Measurements from ENCODE around the gene IDUA.

DNA sequence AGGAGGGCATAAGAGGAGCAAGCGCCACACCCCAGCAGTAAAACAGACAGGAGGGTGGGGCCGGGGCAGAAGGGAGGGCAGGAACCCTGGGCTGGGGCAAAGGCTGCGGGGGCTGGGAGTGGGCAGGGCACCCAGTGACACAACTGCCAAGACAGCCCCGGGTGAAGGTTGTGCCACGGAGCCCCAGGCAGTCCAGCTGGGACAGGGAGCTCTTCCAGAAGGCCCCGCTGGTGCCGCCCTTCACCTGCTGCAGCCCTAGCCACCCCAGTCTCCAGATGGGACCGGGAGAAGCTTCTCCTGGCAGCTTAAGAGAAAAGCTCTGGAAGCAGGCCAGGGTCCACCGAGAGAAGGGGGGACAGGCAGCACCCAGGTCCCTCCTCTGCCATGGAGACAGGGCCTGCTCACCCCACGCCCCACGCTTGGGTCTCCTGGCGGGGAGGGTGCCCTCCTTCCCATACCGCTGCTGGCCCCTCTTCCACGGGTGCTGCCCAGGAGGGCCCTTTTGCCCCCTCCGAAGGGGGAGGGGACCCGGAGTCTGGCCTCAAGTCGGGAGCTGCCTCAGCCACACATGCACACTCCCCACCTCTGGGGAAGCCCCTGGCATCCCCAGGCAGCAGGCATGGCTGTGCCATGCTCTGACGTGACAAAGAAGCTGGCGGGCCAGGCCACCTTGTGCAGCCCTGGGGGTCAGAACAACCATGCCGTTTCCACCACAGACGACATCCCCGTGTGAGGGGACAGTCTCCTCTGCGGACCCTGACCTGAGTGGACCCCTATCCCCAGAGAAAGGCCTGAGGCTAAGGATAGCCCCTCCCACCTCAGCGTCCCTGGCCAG, 15.0 kb upstream of the IDUA start:
- no peak for TF ChIP-seq YY1 (IDR thresholded peaks at IDR 0.05; ENCODE audit: low read depth)
- no peak for TF ChIP-seq EP300 (IDR thresholded peaks at IDR 0.05; ENCODE audit: borderline replicate concordance)
- TF ChIP-seq CREB1 (IDR thresholded peaks at IDR 0.05; ENCODE audit: low read depth), result no peak
- no peak for TF ChIP-seq FOXM1 (IDR thresholded peaks at IDR 0.05; ENCODE audit: borderline replicate concordance, low read depth)
- no peak for TF ChIP-seq TEAD4 (IDR thresholded peaks at IDR 0.05)
- TF ChIP-seq, protein P1, sequence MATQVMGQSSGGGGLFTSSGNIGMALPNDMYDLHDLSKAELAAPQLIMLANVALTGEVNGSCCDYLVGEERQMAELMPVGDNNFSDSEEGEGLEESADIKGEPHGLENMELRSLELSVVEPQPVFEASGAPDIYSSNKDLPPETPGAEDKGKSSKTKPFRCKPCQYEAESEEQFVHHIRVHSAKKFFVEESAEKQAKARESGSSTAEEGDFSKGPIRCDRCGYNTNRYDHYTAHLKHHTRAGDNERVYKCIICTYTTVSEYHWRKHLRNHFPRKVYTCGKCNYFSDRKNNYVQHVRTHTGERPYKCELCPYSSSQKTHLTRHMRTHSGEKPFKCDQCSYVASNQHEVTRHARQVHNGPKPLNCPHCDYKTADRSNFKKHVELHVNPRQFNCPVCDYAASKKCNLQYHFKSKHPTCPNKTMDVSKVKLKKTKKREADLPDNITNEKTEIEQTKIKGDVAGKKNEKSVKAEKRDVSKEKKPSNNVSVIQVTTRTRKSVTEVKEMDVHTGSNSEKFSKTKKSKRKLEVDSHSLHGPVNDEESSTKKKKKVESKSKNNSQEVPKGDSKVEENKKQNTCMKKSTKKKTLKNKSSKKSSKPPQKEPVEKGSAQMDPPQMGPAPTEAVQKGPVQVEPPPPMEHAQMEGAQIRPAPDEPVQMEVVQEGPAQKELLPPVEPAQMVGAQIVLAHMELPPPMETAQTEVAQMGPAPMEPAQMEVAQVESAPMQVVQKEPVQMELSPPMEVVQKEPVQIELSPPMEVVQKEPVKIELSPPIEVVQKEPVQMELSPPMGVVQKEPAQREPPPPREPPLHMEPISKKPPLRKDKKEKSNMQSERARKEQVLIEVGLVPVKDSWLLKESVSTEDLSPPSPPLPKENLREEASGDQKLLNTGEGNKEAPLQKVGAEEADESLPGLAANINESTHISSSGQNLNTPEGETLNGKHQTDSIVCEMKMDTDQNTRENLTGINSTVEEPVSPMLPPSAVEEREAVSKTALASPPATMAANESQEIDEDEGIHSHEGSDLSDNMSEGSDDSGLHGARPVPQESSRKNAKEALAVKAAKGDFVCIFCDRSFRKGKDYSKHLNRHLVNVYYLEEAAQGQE (IDR thresholded peaks at IDR 0.05; ENCODE audit: low read depth), result no peak
- no peak for TF ChIP-seq CEBPB (IDR thresholded peaks at IDR 0.05)
- TF ChIP-seq, protein P2, sequence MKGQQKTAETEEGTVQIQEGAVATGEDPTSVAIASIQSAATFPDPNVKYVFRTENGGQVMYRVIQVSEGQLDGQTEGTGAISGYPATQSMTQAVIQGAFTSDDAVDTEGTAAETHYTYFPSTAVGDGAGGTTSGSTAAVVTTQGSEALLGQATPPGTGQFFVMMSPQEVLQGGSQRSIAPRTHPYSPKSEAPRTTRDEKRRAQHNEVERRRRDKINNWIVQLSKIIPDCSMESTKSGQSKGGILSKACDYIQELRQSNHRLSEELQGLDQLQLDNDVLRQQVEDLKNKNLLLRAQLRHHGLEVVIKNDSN (IDR thresholded peaks at IDR 0.05), result no peak
- no peak for TF ChIP-seq RAD21 (IDR thresholded peaks at IDR 0.05; ENCODE audit: low read depth)
